Activated CD8-positive, alpha-beta memory T cell treated with anti-CD3 and anti-CD28 coated beads, Interleukin-2, amount 50 U/mL, for 1 hour (primary cell): Measurements from ENCODE around the gene CPOX.

Experiments
- DNase-seq: peaks from one replicate; pipeline ENCODE4 v3.0.0-alpha.2; 2020; ENCODE audit errors: extremely low read depth

Gene CPOX

GRCh38 chr3:98536456-98537017 is 56.9 kb downstream of the CPOX start:
- no peak for DNase-seq

- no peak for DNase-seq
These were observed 58.7 kb downstream of the CPOX start for GRCh38 chr3:98534734-98535133.

GRCh38 chr3:98534168-98534567 is 59.2 kb downstream of the CPOX start:
- DNase-seq = no peak

GRCh38 chr3:98532709-98533571 is 60.5 kb downstream of the CPOX start:
- no peak for DNase-seq

- DNase-seq = no peak
These were observed 61.2 kb downstream of the CPOX start for GRCh38 chr3:98532275-98532637.

- no peak for DNase-seq
These were observed 61.7 kb downstream of the CPOX start, which contains the start of gene GPR15 for GRCh38 chr3:98531622-98532274. Gene GPR15, plus strand, starts transcription at chr3:98531978. Its CDS starts 56 bp downstream, at chr3:98532034.

GRCh38 chr3:98530676-98531075 is 62.7 kb downstream of the CPOX start:
- DNase-seq = no peak

- no peak for DNase-seq
These were observed 63.5 kb downstream of the CPOX start for GRCh38 chr3:98529856-98530459.
